Activated CD4-positive, alpha-beta T cell treated with anti-CD3 and anti-CD28 coated beads, Interleukin-2, amount 50 U/mL, for 16 hours (primary cell): ENCODE results near the gene OCSTAMP.
A peak's percentile ranks its signal among the peaks of the same experiment; 100 is the strongest.

Experiments
- DNase-seq: peaks from one replicate; pipeline ENCODE4 v3.0.0-alpha.2; 2020

Gene OCSTAMP

DNA sequence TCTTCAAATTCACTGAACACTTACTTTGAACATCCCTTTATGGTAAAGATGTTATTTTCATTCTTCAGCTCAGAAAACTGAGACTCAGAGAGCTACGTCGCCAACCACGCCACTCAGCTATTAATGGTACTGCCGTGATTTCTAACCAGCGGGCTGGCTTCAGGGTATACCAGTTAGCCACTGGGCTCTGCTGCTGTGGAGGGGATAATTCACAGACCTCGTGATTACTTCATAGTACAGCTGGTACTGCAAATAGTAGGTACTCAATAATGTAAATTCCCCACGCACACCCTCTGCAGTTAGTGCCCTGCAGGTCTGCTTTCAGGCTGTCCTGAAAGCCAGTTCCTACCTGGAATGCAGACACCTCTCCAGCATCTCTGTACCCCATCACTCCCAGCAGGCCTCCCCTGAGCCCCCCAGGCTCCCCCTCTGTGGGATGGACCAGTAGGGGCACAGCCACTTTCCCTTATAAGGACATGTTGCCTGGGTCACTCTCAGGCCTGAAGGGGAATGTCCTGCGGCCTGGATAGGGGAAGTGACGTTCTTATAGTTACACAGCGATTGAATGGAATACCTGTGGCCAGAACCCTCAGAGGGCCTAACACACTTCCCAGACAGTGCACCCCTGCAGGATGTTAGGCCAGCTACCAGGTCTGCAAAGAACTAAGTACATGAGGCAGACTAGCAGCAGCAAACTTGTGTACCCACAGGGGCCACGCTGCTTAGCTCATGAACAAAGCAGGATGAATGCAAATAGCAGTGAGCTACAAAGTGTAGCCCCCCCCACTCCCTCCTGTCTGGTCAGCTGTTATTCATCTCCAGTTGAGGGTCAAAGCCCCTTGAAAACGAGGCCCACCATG, 1.3 kb upstream of the OCSTAMP start:
- DNase-seq: no peak

DNA sequence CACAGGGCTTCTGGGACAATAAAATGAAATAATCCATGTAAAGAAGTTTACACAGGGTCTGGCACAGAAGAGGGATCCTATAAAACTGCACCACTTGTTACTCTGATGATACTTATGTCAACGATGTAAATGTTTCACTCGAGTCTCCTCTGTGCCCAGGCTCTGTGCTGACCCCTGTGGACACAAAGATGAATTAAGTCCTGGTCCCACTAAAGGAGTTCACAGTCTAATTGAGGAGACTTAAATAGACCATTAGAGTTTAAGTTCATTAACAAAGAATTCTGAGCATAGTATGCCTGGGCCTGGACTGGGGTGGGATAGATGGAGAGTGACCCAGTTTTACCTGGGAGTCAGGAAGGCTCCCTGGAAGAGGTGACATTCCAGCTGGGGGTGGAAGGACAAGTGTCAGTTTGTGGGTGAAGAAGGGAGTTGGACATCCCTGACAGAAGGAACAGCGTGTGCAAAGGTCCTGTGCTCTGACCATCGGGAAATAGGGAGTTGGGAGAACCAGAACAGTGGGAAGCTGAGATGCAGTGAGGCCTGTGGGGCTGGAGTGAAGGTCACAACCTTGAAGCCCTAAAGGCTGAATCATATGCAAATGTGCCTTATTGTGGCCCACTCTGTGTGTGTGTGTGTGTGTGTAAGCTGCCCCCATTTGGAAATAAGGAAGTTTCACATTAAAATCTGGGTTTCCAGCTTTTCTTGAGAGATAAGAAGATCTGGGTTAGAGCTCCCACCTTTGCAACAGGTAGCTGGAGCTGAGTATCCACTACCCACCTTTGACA, 1.1 kb downstream of the OCSTAMP start:
- no peak for DNase-seq

DNA sequence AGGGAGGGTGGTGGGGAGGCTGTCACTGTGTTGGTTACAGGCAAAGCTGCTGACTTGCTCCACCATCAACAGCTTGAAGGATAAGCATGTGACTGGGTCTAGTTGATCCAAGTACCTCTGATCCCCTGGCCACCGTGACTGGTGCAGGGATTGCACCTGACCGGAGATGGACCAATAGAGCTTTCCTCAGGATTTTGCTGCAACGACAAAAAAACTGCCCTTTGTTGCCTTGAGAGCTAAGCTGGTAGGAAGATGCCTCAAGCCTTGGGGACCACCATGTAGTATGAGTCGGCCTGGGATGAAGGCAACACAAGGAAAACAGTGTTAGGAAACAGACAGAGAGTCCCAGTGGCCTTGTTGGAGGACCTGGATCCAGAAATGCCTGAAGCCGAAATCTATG, 1.8 kb downstream of the OCSTAMP start:
- no peak for DNase-seq

DNA sequence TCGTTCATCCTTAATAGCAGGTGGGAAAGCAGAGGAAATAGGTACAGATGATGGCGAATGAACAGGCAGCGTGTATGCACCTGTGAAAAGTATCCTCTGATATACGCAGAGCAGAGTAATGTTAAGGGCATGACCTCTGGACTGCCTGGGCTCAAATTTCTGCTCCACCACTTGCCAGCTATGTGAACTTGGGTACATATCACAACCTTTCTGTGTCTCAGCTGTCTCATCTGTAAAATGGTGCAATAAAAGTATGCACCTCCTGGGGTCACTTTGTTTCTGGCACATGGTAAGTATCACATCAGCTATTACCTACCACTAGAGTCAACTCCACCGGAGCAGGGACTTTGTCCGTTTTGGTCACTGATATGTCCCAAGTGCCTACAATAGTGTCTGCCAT, 2.5 kb downstream of the OCSTAMP start:
- DNase-seq: no peak

DNA sequence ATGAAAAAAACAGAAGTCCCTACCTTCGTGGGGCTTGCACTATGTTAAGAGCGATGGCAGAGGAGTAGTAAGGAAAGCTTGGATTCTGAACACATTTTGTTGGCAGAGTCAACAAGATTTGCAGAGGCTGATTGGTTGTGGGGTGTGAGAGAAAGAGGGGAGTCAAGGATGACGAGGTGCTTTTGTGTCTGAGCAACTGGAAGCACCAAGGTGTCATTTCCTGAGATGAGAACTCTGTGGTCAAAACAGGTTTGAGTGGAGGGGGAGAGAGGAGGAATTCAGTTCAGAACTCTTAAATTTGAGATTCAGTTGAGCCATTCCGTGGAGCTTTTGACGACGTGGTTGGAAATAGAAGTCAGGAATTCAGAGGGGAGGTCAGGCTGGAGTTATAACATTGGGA, 3.5 kb downstream of the OCSTAMP start:
- DNase-seq: peak; percentile 68

DNA sequence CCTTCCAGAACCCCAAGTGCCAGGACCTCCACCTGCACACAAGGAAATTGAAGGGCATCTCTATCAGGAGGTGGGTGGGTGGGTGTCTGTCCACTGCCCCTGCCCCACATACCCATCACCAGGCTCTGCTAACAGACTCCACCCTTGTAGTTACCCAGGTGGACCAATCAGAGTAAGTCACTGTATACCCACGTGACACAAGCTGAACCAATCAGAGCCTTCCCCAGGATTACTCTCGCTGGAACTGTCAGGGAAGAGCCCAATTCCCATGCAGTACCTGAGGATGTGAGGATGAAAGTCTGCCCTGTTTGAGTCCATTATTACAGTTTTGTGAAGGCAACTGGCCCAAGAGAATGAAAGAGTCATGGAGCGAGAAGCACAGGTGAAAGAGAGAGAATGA, 4.2 kb downstream of the OCSTAMP start:
- no peak for DNase-seq

DNA sequence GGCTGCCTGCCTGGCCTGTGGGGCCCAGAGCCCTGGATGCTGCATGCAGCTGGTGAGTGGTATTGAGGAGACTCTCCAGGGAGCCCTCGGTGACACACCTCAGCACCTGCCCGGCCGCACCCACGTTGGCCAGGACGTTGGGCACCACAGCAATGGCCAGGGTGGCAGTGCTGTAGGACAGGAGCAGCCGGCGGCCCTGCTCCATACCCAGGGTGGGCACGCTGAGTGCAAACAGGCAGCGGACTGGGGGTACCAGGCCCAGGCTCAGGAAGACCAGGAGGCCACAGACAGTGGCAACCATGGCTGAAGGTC, 4.7 kb downstream of the OCSTAMP start:
- DNase-seq: no peak

DNA sequence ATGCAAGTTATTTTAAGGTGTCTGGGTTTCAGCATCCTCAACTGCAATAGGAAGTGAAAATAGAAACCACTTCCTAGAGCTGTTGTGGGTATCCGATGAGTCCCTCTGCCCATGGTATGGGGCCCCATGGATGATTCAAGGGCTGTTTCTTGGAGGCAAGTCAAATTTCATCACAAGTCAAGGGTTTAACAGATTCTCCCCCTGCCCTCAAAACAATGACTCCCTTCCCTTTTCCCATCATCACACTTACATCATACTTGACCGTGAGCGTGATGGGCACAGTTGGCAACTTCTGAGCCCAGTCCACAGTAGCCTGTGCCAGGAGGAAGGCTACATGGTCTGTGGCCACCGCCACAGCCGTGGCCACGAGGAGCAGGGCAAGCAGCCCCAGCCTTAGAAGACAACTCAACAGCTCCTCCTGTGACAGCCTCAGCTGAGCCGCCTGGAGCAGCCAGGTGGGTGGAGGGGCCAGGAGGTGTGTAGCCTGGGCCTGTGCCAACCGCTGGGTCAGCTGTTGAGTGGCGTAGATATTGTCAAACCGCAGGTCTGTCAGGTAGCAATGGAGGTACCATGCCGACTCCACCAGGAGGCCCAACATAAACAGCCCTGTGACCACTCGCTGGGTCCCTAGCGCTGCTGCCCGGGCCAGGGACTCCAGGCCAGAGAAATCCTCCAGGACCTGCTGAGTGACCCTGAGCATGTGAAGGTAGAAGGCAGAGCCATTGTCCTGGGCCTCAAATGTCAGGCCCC, 5.2 kb downstream of the OCSTAMP start:
- DNase-seq: peak; percentile 92

DNA sequence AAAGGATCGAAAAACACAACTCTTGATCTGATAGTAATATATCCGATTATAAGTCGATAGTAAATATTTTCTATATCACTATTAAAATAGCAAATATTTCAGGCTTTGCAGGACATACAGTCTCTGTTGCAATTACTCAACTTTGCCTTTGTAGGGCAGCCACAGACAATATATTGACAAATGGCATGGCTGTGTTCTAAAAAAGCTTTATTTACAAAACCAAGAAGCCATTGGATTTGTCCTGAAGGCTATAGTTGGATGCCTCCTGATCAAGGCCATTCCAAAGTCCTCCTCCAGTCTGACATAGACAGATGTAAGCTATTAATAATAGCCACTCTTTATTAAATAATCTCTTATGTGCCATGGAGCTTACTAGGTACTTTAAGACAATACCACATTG, 5.9 kb downstream of the OCSTAMP start:
- no peak for DNase-seq

DNA sequence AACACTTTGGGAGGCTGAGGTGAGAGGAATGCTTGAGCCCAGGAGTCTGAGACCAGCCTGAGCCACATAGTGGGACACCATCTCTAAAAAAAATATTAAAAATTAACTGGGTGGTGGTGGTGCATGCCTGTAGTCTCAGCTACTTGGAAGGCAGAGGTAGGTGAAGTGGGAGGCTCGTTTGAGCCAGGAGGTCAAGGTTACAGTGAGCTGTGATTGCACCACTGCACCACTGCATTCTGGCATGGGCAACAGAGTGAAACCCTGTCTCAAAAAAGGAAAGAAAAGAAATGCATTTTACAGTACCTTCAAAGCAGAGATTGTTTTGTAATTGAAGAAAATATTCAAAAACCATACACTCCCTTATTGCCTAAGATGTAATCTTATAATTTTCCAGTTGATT, 6.5 kb downstream of the OCSTAMP start:
- DNase-seq: no peak

DNA sequence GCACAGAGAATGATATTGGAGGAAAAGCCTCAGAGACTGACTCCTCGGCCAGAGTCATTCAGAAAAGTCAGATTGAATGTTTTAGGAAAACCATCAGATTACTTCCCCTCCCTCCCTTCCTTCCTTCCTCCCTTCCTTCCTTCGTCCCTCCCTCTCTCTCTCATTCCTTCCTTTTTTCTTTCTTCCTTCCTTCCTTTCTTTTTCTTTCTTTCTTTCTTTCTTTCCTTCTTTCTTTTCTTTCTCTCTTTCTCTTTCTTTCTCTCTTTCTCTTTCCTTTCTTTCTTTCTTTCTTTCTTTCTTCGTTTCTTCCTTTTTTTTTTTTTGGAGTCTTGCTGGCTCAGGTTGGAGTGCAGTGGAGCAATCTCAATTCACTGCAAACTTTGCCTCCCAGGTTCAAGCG, 7.4 kb downstream of the OCSTAMP start:
- no peak for DNase-seq

DNA sequence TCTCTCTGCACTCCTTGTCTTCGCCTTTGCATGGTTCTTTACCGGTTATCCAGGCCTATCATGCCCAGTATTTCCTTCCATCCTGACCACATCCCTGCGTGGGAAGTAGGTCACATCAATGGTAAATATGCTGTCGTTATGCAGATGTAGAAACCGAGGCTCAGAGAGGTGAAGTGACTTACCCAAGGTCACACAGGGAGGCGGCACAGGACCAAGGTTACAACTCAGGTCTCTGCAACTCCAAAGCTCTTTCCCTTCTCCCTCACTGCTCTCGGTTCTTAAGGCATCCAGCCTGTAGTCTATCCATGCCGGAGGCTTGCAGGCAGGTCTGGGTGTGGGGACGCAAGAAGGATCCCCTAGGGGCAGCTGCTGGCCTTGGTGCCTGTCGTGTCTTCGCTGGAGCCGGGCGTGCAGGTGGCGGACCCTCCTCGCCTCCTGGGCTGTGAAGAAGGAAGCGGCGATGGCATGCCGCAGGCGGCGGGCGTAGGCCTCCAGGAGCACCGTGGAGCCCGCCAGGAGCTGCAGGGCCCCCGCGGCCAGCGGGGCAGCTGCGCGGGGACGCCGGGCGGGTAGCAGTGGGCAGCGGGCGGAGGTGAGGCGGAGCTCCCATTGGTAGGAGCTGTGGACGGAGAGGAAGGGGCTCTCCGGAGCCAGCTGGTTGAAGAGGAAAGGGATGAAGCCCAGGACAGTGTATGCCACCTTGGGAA, 9.1 kb downstream of the OCSTAMP start:
- no peak for DNase-seq

DNA sequence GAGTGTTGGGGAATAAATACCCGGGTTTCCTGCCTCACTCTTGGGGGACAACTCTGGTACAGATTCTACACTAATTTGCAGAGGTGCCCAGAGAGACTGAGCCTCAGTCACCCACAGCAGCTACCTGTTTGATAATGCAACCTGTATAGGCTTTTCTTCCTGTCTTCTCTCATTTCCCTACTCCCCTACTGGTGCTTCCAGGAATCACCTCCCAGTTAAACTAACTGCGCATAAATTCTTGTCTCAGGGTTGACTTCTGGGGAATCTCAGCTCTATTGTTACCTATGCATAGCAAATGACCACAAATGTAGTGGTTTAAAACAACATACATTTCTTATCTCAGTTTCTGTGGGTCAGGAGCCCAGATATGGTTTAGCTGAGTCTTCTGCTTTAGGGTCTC, 11.3 kb downstream of the OCSTAMP start:
- DNase-seq: no peak

DNA sequence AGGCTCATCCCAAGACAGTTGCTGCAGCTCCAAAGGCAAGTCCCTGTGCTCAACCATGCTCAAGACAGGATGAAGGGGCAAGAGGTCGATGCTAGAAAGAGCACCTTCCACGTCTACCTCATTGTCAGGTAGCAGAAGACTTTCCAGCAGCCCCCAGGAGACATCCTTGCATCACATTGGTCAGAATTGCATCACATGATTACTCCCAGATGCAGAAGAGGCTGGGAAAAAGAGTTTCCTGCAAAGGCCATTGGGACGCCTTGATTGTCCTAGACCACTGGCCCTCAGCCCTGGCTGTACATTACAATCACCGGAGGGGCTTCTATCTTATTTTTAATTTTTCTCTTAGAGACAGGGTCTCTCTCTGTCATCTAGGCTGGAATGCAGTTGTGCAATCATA, 19.8 kb downstream of the OCSTAMP start:
- no peak for DNase-seq

DNA sequence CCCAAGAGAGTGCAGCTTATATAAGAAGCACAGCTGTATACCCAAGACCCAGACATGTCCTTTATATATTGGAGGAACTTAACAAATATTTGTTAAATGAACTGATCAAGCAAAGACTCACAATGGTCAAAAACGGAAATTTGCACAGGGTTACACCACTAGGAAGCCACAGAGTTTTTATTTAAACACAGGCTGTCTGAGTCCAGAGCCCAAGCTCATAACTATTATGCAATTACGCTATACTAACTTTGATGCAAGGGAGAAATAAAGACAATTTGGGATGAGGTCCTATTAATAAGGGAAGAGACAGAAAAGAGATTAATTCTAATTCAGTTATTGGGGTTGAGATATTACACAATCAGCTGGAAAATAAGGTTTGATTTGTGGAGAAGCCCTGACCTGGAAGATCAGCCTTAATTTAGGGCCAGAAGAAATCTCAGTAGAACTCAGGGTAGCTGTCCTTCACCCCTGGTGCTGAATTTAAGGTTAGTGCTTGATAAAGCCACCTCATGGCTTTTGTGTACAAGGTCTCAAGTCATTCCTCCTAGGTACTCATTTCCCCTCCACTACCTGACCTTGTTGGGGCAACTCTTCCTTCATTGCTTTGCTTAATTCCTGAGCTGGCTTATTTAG, 26.6 kb downstream of the OCSTAMP start:
- DNase-seq: no peak

DNA sequence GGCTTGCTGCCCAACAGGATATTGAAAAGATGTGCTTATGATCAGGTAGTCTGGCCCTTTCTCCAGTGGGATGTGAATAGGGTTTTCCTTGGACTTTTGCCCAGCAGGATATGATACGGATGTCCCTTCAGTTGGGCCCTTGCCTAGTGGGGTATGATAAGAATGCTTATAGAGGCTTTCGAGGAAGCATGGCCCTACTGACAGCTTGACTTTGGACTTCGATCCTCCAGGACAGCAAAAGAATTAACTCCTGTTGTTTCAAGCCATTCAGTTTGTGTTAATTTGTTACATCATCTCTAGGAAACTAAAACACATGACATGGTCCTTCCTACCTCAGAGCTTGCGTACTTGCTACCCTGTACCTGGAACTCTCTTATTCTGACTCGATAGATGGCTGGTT, 27.3 kb downstream of the OCSTAMP start:
- DNase-seq: no peak

DNA sequence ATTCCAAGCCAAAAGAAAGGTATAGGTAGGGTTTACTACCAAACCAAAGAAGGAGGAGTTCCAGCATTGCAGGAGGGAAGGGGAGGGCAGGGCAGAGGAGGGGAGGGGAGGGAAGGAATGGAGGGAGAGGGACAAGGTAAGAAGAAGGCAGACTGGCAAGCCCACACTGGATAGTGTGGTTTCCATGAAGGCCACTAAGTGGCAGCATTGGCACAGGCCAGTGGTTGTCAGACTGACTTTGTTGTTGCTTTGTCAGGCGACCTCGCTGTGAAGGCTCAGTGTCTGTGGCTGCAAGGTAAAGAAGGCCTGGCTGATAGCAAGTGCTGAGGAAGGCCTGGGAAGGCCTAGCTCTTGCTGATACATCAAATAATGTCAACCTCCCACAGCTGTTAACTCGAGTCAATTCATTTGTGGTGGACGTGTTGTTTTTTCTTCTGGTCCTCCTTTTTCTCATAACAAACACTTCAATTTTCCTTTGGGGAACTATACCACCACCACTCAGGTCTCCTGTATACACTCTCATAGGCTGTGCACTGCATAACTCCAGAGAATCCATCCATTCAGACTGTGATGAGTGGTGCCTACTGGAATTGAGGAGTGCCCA, 29.4 kb downstream of the OCSTAMP start:
- DNase-seq: peak; percentile 73

DNA sequence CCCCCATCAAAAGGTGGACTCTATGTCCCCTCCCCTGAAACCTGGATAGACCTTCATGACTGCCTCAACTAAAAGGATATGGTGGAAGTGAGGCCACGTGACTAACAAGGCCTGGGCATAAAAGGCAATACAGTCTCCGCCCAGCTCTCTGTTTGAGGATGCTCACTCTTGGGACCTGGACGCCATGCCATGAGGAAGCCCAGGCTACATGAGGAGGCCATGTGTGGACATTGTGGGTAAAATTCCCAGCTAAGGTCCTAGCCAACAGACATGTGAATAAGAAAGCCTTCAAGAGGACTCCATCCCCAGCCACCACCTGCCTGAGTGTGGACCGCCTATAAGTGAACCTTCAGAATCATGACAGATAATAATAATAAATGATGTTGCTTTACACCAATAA, 29.9 kb downstream of the OCSTAMP start:
- no peak for DNase-seq

DNA sequence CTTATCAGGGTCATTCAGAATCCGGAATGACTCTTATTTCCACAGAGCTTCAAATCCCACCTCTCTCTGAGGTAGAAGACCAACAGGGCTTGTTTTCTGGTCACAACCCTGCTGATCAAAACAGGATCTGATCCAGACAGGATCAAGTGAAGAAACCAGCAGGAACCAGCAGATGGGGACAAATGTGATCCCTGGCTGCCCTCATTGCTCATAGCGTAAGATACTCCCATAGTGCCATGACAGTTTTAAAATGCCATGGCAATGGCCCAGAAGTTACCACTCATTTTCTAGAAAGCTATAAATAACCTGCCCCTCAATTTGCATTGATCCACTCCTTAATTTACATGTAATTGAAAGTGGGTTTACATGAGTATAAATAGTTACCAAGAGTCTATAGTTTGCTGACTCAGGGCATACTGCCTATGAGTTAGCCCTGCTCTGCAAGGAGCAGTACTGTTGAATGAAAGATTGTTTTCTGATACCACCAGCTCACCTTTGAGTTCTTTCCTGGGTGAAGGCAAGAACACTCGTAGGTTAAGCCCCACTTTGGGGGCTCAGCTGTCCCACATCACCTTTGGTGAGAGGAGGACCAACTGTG, 30.9 kb downstream of the OCSTAMP start:
- no peak for DNase-seq

DNA sequence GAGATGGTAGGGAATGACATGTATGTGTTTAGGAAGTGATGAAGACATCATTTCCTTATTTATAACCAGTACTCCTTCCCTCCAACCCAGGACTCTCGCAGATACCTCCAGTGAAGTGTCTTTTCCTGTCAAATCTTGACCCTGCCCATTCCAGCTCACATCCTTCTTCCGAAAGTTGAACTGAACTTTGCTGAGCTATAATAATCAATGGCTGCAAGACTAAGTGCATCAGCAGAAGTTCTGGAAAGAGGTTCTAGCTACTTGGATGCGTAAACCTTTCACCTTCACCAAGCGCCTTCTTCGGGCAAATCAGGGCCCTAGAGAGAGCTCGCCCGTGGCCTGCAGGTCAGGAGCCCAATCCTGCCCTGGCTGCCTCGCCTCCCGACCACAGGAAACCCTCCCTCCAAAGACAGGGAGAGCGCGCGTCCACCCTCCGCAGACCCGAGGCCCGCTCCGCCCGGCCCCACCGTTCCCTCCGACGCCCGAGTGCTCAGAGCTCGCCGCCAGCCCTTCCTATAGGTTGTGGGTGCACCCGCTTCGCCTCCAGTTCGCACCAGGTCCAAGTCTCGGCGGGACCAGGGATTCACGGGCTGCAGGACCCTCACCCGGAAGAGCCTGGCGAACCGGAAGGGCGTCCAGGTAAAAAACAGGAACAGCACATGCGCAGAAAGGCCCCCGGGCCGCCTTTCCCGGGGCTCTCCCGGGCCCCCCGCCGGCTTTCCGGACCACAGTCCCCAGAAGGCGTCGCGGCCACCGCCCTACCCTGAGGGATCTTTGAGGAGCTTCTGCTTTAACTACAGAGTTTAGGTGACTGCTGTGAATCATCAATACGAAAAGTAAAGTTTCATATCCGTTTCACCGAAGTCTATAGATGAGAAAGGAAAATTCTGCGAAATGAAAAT, 37.3 kb downstream of the OCSTAMP start, which contains the start of gene ZNF334:
TSS of gene ZNF334 (minus strand) at position 617 of the 902 bp plus-strand sequence. CDS start 1,457 bp downstream, outside the sequence.
- peak; percentile 75 for DNase-seq

DNA sequence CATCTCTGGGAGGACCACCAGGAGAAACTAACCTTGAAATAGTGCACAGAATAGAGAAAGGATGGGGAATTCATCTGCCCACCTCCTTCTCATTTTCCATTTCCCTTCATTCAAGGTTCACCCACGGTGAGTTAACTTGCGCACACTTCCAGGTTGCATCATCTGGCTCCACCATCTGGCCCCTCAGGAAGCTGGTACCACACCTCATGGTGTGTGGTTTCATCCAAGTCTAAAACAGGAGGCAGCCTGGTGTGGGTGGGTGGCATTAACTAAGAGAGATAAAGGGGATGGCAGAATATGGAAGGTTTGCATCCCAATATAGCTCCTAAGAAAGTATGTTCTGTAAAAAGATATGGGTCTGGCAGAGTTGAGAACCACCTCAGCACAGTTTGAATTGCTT, 40.9 kb downstream of the OCSTAMP start:
- DNase-seq: no peak
